ENCODE measurements around the gene HEBP2. TPM values are rescaled to one million over a fixed set of nuclear protein-coding genes. Genes with fewer than 3 reads are reported as not detected.

HEBP2 gene
- total RNA-seq, 4 donors from 2014 or later = 119 to 797 (median 222) TPM

- TF ChIP-seq CTCF (IDR thresholded peaks at IDR 0.05; ENCODE audit: low read depth) = no peak
These were observed 6.2 kb downstream of the HEBP2 start for GRCh38 chr6:138410048-138410735.

- no peak for TF ChIP-seq CTCF (IDR thresholded peaks at IDR 0.05; ENCODE audit: low read depth)
These were observed 7.2 kb downstream of the HEBP2 start for GRCh38 chr6:138410972-138411880.

- no peak for TF ChIP-seq CTCF (IDR thresholded peaks at IDR 0.05; ENCODE audit: low read depth)
These were observed 11.1 kb downstream of the HEBP2 start for GRCh38 chr6:138415125-138415524.

GRCh38 chr6:138416206-138416605, 12.2 kb downstream of the HEBP2 start:
- TF ChIP-seq CTCF (IDR thresholded peaks at IDR 0.05; ENCODE audit: low read depth) = no peak

GRCh38 chr6:138417493-138418117, 13.6 kb downstream of the HEBP2 start:
- no peak for TF ChIP-seq CTCF (IDR thresholded peaks at IDR 0.05; ENCODE audit: low read depth)

GRCh38 chr6:138418118-138418742, 14.2 kb downstream of the HEBP2 start:
- TF ChIP-seq CTCF (IDR thresholded peaks at IDR 0.05; ENCODE audit: low read depth) = no peak

Measured in subcutaneous adipose tissue (tissue), 4 donors.